ENCODE data around the gene SMYD1. TPM values are rescaled to one million over a fixed set of nuclear protein-coding genes. Genes with fewer than 3 reads are reported as not detected.

Gene SMYD1
- total RNA-seq, 1 experiment from 2014 or later: not detected

DNA sequence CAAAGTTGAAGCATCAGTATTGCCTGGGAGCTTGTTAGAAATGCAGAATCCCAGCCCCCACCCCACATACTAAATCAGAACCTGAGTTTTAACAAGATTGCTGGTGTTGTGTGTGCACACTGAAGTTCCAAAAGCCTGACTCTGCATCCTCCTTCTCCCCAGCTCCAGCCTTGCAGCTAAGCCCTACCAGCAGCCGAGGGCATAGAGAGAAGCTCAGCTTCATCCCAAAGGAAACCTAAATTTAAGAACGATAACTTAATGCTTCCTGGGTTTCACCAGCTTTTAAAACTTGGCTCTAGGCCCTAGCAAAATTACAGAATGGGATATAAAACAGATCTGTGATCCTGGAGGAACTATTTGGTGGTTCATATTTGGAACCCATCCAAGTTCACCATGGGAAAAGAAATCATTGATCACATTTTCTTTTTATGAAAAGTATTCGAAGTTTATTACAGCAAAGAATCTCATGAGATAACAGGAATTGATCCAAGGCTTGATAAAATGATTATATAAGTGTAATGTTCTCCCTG lies 11.1 kb downstream of the SMYD1 start (continued):
- TF ChIP-seq, protein P1, sequence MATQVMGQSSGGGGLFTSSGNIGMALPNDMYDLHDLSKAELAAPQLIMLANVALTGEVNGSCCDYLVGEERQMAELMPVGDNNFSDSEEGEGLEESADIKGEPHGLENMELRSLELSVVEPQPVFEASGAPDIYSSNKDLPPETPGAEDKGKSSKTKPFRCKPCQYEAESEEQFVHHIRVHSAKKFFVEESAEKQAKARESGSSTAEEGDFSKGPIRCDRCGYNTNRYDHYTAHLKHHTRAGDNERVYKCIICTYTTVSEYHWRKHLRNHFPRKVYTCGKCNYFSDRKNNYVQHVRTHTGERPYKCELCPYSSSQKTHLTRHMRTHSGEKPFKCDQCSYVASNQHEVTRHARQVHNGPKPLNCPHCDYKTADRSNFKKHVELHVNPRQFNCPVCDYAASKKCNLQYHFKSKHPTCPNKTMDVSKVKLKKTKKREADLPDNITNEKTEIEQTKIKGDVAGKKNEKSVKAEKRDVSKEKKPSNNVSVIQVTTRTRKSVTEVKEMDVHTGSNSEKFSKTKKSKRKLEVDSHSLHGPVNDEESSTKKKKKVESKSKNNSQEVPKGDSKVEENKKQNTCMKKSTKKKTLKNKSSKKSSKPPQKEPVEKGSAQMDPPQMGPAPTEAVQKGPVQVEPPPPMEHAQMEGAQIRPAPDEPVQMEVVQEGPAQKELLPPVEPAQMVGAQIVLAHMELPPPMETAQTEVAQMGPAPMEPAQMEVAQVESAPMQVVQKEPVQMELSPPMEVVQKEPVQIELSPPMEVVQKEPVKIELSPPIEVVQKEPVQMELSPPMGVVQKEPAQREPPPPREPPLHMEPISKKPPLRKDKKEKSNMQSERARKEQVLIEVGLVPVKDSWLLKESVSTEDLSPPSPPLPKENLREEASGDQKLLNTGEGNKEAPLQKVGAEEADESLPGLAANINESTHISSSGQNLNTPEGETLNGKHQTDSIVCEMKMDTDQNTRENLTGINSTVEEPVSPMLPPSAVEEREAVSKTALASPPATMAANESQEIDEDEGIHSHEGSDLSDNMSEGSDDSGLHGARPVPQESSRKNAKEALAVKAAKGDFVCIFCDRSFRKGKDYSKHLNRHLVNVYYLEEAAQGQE (IDR thresholded peaks at IDR 0.05; ENCODE audit: low read depth): no peak
- TF ChIP-seq SP1 (IDR thresholded peaks at IDR 0.05; ENCODE audit: low read depth): no peak
- no peak for TF ChIP-seq CBX3 (IDR thresholded peaks at IDR 0.05; ENCODE audit: low read depth)
- TF ChIP-seq ZBTB33 (IDR thresholded peaks at IDR 0.05; ENCODE audit: extremely low read depth, insufficient replicate concordance, low read length): no peak

DNA sequence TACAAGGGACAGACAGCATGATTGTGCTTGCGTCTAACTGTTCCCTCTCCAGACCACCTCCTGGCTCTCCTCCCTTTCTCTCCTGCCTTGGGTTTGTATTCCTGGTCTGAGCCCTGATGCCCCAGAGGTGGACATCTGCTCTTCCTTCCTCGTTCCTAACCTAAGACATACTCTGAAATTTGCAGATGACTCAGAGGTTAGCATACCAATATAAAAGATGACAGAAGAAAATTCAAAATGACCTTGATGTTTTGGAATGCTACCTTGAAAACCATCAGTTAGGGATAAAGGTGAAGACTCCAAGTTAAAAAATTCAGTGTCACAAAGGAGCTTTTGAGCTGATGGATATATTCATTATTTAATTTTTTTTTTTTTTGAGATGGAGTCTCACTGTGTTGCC lies 12.9 kb downstream of the SMYD1 start:
- Histone ChIP-seq H3K27ac (ENCODE audit: low read depth, low read length) (no peak overlapping the region), H3K4me1 (ENCODE audit: control insufficient read depth in 1 of 2, insufficient read depth in 2 of 2, low read length in 2 of 2) (peaks cover 0 to 2% of the 10 kb centered on the region in 2 experiments; a peak in 1 of 4 replicates), H3K4me3 (replicated peaks in 1 of 2; ENCODE audit: low read depth in 1 of 2, low read length in 2 of 2) (no peak overlapping the region), H2AFZ (ENCODE audit: low read depth, low read length, poor library complexity, severe bottlenecking) (no peak overlapping the region), H3K79me2 (ENCODE audit: insufficient read depth, low read length) (no peaks in the 10 kb centered on the region), H3K36me3 (ENCODE audit: control insufficient read depth in 1 of 2, insufficient read depth in 2 of 2, low read length in 2 of 2) (no peaks in the 10 kb centered on the region), H3K27me3 (ENCODE audit: insufficient read depth, low read length) (no peaks in the 10 kb centered on the region), H3K9ac (ENCODE audit: low read length) (no peak overlapping the region), H3K4me2 (ENCODE audit: low read length) (no peak overlapping the region), H3K9me2 (ENCODE audit: insufficient read depth) (no peaks in the 10 kb centered on the region), H4K20me1 (ENCODE audit: insufficient read depth) (no peaks in the 10 kb centered on the region), H3K9me3 (ENCODE audit: control insufficient read depth in 1 of 2, insufficient read depth in 1 of 2, low read depth in 1 of 2, low read length in 2 of 2) (no peaks in the 10 kb centered on the region)
- POLR2A ChIA-PET: no interaction called here
- RAD21 ChIA-PET (ENCODE audit: low non-redundant PET in 1 of 2, low total read pairs in 2 of 2, uncharacterized antibody in 2 of 2, unreplicated experiment in 2 of 2): no interaction called here
- no peak for ATAC-seq
- DNase-seq (ENCODE audit: low read depth, low spot score): no peak
- no TSS peak for BruUV-seq (replicated peaks)
- intact Hi-C loops (cut with micrococcal nuclease): no loop called here
- CTCF ChIA-PET: interaction anchor here (1.9 kb wide), 1 partner anchor 20 kb away, joined by 6 read pairs; no protein-coding TSS in a partner anchor
- TF ChIP-seq POLR2AphosphoS5 (IDR thresholded peaks at IDR 0.05; ENCODE audit: low read depth, low read length) (no peak), ZNF274 (IDR thresholded peaks at IDR 0.05; ENCODE audit: low read depth, low read length) (no peak), ZBTB33 (IDR thresholded peaks at IDR 0.05; ENCODE audit: extremely low read depth, insufficient replicate concordance, low read length) (no peak), CBX3 (IDR thresholded peaks at IDR 0.05; ENCODE audit: low read depth) (no peak), SRF (IDR thresholded peaks at IDR 0.05; ENCODE audit: low read depth) (no peak), MAX (IDR thresholded peaks at IDR 0.05) (no peak), FOSL1 (IDR thresholded peaks at IDR 0.05; ENCODE audit: low read depth) (no peak), JUND (IDR thresholded peaks at IDR 0.05) (no peak), TCF7L2 (IDR thresholded peaks at IDR 0.05; ENCODE audit: borderline replicate concordance, extremely low read depth, insufficient read depth, insufficient read length) (no peak)
- TF ChIP-seq, protein P1 (IDR thresholded peaks at IDR 0.05; ENCODE audit: low read depth): no peak

Measured in HCT116 (cell line).